H1 (cell line): ENCODE measurements around the gene SPAG16. TPM values are rescaled to one million over a fixed set of nuclear protein-coding genes. Genes with fewer than 3 reads are reported as not detected.

Source experiments
- CHD7 ChIP-seq: fragments of 300-600 bp; sonication (generic); IDR thresholded peaks from 2 replicates; pipeline ENCODE4 v1.7.1; 2012; ENCODE audit warnings: low read length, moderate library complexity, mild to moderate bottlenecking, inconsistent platforms; ENCODE audit not compliant: insufficient replicate concordance
- polyA plus RNA-seq, 7 experiments: library from polyadenylated mRNA; depleted of rRNA in 3 of 7; stranded (reverse) in 5 of 7; unstranded in 2 of 7; fragments of >200 nt in 5 of 7; fragments of 200-250 nt in 2 of 7; gene quantifications; 1 replicate in 5 of 7; 2 replicates in 1 of 7; 4 replicates in 1 of 7; pipeline versions ENCODE4 v1.2.1 to v1.2.3, GENCODE V29; 2011 to 2013; ENCODE audit warnings: missing spikeins in 2 of 7, mixed read lengths in 2 of 7
- total RNA-seq: library from RNA; stranded (reverse); fragmentation: NEBNext Ultra II Directional; extraction: Animal tissue kit (Norgen Biotek cat#: 25700); gene quantifications from 2 replicates; pipeline ENCODE4 v1.2.1, GENCODE V29; 2021

SPAG16 gene
- total and polyA plus RNA-seq, 2 of the 8 experiments (the other 6 are each of a cell fraction or from before 2014, with no cell fraction given): 6.0 to 14.9 TPM

GRCh38 chr2:213682276-213682675 lies 398.0 kb downstream of the SPAG16 start (continued):
- no peak for TF ChIP-seq CHD7
